IPS-NIHi7 (cell line): ENCODE data around the gene SLC25A43.

Experiments
- DNase-seq: peaks from one replicate; pipeline ENCODE4 v3.0.0; 2012; ENCODE audit warnings: mixed read lengths; ENCODE audit errors: extremely low spot score

The SLC25A43 gene

GRCh38 chrX:119497185-119497584 lies 98.0 kb downstream of the SLC25A43 start:
- no peak for DNase-seq

GRCh38 chrX:119500061-119500800 lies 101.1 kb downstream of the SLC25A43 start:
- DNase-seq, result no peak

- DNase-seq, result no peak
These were observed 102.5 kb downstream of the SLC25A43 start for GRCh38 chrX:119501511-119502148.

GRCh38 chrX:119502727-119503483 lies 103.8 kb downstream of the SLC25A43 start:
- DNase-seq, result no peak

GRCh38 chrX:119503484-119503861 lies 104.3 kb downstream of the SLC25A43 start:
- no peak for DNase-seq
